Measurements from ENCODE around the gene SLC25A36. TPM values are rescaled to one million over a fixed set of nuclear protein-coding genes. Genes with fewer than 3 reads are reported as not detected.
"Not testable (repeated sequence)": the region's sequence is repeated elsewhere in the genome, so short reads cannot be mapped to it uniquely, and the experiment has no call there.

SLC25A36 gene
- total RNA-seq, 1 experiment from 2014 or later, result 40.2 TPM

- no peak for DNase-seq
These were observed 19.0 kb upstream of the SLC25A36 start for GRCh38 chr3:140922634-140923033.

GRCh38 chr3:140924097-140924873 lies 17.4 kb upstream of the SLC25A36 start:
- H3K4me3 ChIP-seq, result no peak overlapping the region
- no peak for DNase-seq
- no peaks in the 10 kb centered on the region for H3K9me3 ChIP-seq
- peaks cover 16% of the 10 kb centered on the region for H3K27me3 ChIP-seq
- no peaks in the 10 kb centered on the region for H3K36me3 ChIP-seq

More at GRCh38 chr3:140922634-140923033, 19.0 kb upstream of the SLC25A36 start:
- Histone ChIP-seq H3K9me3 (no peaks in the 10 kb centered on the region), H3K4me3 (no peak overlapping the region), H3K27me3 (peaks cover 12% of the 10 kb centered on the region), H3K36me3 (no peaks in the 10 kb centered on the region)

- no peak overlapping the region for H3K4me3 ChIP-seq
These were observed 14.2 kb upstream of the SLC25A36 start for GRCh38 chr3:140927279-140928069.

GRCh38 chr3:140929446-140929845 lies 12.2 kb upstream of the SLC25A36 start:
- Histone ChIP-seq H3K36me3 (no peaks in the 10 kb centered on the region), H3K27me3 (peaks cover 7% of the 10 kb centered on the region), H3K4me3 (no peak overlapping the region), H3K9me3 (no peaks in the 10 kb centered on the region; the same call in 1 of the 2 replicates)
- DNase-seq, result no peak

More at GRCh38 chr3:140927279-140928069, 14.2 kb upstream of the SLC25A36 start:
- no peak for DNase-seq
- peaks cover 7% of the 10 kb centered on the region for H3K27me3 ChIP-seq
- H3K36me3 ChIP-seq, result no peaks in the 10 kb centered on the region
- no peaks in the 10 kb centered on the region for H3K9me3 ChIP-seq

GRCh38 chr3:140931016-140931454 lies 10.6 kb upstream of the SLC25A36 start:
- Histone ChIP-seq H3K9me3 (no peaks in the 10 kb centered on the region; the same call in 1 of the 2 replicates), H3K27me3 (peaks cover 7% of the 10 kb centered on the region), H3K36me3 (no peaks in the 10 kb centered on the region), H3K4me3 (no peak overlapping the region)
- DNase-seq, result no peak

- Histone ChIP-seq H3K27me3 (peaks cover 7% of the 10 kb centered on the region), H3K9me3 (no peaks in the 10 kb centered on the region; the same call in 1 of the 2 replicates), H3K4me3 (no peak overlapping the region), H3K36me3 (no peaks in the 10 kb centered on the region)
- DNase-seq, result no peak
These were observed 9.8 kb upstream of the SLC25A36 start for GRCh38 chr3:140931801-140932200.

GRCh38 chr3:140933109-140933508 lies 8.5 kb upstream of the SLC25A36 start:
- no peaks in the 10 kb centered on the region for H3K36me3 ChIP-seq
- no peak for DNase-seq
- peaks cover 7% of the 10 kb centered on the region for H3K27me3 ChIP-seq
- H3K4me3 ChIP-seq, result no peak overlapping the region
- no peaks in the 10 kb centered on the region; the same call in none of the 2 replicates for H3K9me3 ChIP-seq

- Histone ChIP-seq H3K4me3 (no peak overlapping the region), H3K27me3 (peaks cover 3% of the 10 kb centered on the region), H3K9me3 (no peaks in the 10 kb centered on the region; the same call in none of the 2 replicates), H3K36me3 (no peaks in the 10 kb centered on the region)
- DNase-seq, result no peak
These were observed 8.1 kb upstream of the SLC25A36 start for GRCh38 chr3:140933552-140933951.

- H3K27me3 ChIP-seq, H3K36me3 ChIP-seq, H3K9me3 ChIP-seq, DNase-seq, H3K4me3 ChIP-seq: not testable (repeated sequence)
These were observed 2.3 kb upstream of the SLC25A36 start for GRCh38 chr3:140939305-140939704.

GRCh38 chr3:140941090-140941433 lies 574 bp upstream of the SLC25A36 start:
- no peak for DNase-seq
- peaks cover 2% of the 10 kb centered on the region for H3K36me3 ChIP-seq
- peak overlapping the region; percentile 89 for H3K4me3 ChIP-seq
- H3K27me3 ChIP-seq, result 0 out of 2 replicates have a peak, but pooled peaks cover 2% of the 10 kb centered on the region
- no peaks in the 10 kb centered on the region; the same call in 1 of the 2 replicates for H3K9me3 ChIP-seq

- Histone ChIP-seq H3K27me3 (0 out of 2 replicates have a peak, but pooled peaks cover 2% of the 10 kb centered on the region), H3K4me3 (peak overlapping the region; percentile 89), H3K9me3 (no peaks in the 10 kb centered on the region; the same call in 1 of the 2 replicates), H3K36me3 (peaks cover 12% of the 10 kb centered on the region)
- DNase-seq, result peak; percentile 79
These were observed 827 bp downstream of the SLC25A36 start for GRCh38 chr3:140942221-140943104.

- no peak for DNase-seq
- H3K4me3 ChIP-seq, result peak overlapping the region; percentile 89
These were observed 2.3 kb downstream of the SLC25A36 start for GRCh38 chr3:140943781-140944552.

GRCh38 chr3:140948460-140949249 lies 7.0 kb downstream of the SLC25A36 start:
- Histone ChIP-seq H3K36me3 (peaks cover 23% of the 10 kb centered on the region), H3K4me3 (no peak overlapping the region), H3K27me3 (no peaks in the 10 kb centered on the region), H3K9me3 (no peaks in the 10 kb centered on the region)
- DNase-seq, result no peak

More at GRCh38 chr3:140943781-140944552, 2.3 kb downstream of the SLC25A36 start:
- Histone ChIP-seq H3K27me3 (0 out of 2 replicates have a peak, but pooled peaks cover 2% of the 10 kb centered on the region), H3K36me3 (peaks cover 18% of the 10 kb centered on the region), H3K9me3 (no peaks in the 10 kb centered on the region)

- Histone ChIP-seq H3K4me3 (no peak overlapping the region), H3K36me3 (peaks cover 23% of the 10 kb centered on the region), H3K27me3 (no peaks in the 10 kb centered on the region), H3K9me3 (no peaks in the 10 kb centered on the region)
- DNase-seq, result no peak
These were observed 8.5 kb downstream of the SLC25A36 start for GRCh38 chr3:140950144-140950543.

GRCh38 chr3:140950863-140951262 lies 9.2 kb downstream of the SLC25A36 start:
- no peak for DNase-seq
- Histone ChIP-seq H3K9me3 (no peaks in the 10 kb centered on the region), H3K4me3 (no peak overlapping the region), H3K36me3 (peaks cover 23% of the 10 kb centered on the region), H3K27me3 (no peaks in the 10 kb centered on the region)

All from MG63 (cell line).